Upper lobe of left lung (tissue), 6 donors: Measurements from ENCODE around the gene SPDYA. TPM values are rescaled to one million over a fixed set of nuclear protein-coding genes. Genes with fewer than 3 reads are reported as not detected.
"Not testable (repeated sequence)": the region's sequence is repeated elsewhere in the genome, so short reads cannot be mapped to it uniquely, and the experiment has no call there.

Source experiments
- ATAC-seq, 2 donors: fragments of 200-7000 bp; cut with Tn5 transposase; one replicate each; pipeline ENCODE4 v1.9.1; 2022; ENCODE audit warnings: mild to moderate bottlenecking in 2 of 2, moderate library complexity in 2 of 2; ENCODE audit not compliant: low FRiP score in 2 of 2
- DNase-seq, 2 donors: peaks; one replicate each; pipeline ENCODE4 v3.0.0-alpha.2; 2019 to 2020
- H3K27ac ChIP-seq, 4 donors: fragments of 200-600 bp; sonication (generic); one replicate each; pipeline ENCODE4 v1.5.1; 2016 to 2019
- H3K27me3 ChIP-seq, 4 donors: fragments of 200-600 bp; sonication (generic); one replicate each; pipeline ENCODE4 v1.5.1; 2017 to 2019
- H3K36me3 ChIP-seq, 4 donors: fragments of 200-600 bp; sonication (generic); one replicate each; pipeline ENCODE4 v1.5.1; 2016 to 2019
- H3K4me1 ChIP-seq, 4 donors: fragments of 200-600 bp; sonication (generic); one replicate each; pipeline ENCODE4 v1.5.1; 2018 to 2019
- H3K4me3 ChIP-seq, 4 donors: fragments of 200-600 bp; sonication (generic); one replicate each; pipeline ENCODE4 v1.5.1; 2017 to 2019; ENCODE audit warnings: mild to moderate bottlenecking in 2 of 4, moderate library complexity in 1 of 4
- H3K9me3 ChIP-seq, 4 donors: fragments of 200-600 bp; sonication (generic); one replicate each; pipeline ENCODE4 v1.5.1; 2018 to 2019
- CTCF ChIP-seq, 6 experiments: fragments of 450-650 bp in 4 of 6; fragments of 200-600 bp in 2 of 6; sonication (generic) in 2 of 6; IDR thresholded peaks; one replicate each; pipeline ENCODE4 v1.5.1; 2016 to 2019; ENCODE audit warnings: antibody characterized with exemption in 6 of 6
- EP300 ChIP-seq, 4 donors: sonication (generic); formaldehyde crosslinking; IDR thresholded peaks; one replicate each; pipeline ENCODE4 v1.5.1; 2017; ENCODE audit warnings: antibody characterized with exemption in 4 of 4, control low read depth in 2 of 4
- POLR2A ChIP-seq, 4 donors: fragments of 450-650 bp; IDR thresholded peaks; one replicate each; pipeline ENCODE4 v1.5.1; 2016 to 2017; ENCODE audit warnings: antibody characterized with exemption in 4 of 4, mild to moderate bottlenecking in 2 of 4
- POLR2AphosphoS5 ChIP-seq, 2 donors: sonication (generic); formaldehyde crosslinking; IDR thresholded peaks; one replicate each; pipeline ENCODE4 v1.5.1; 2017; ENCODE audit warnings: antibody characterized with exemption in 2 of 2
- WGBS, 2 donors: methylation state at CpG; one replicate each; pipeline ENCODE4 v1.1.5; 2017 to 2018; 5-methylcytosine and 5-hydroxymethylcytosine counted together
- total RNA-seq, 6 donors: library from RNA; depleted of rRNA in 4 of 6; stranded (reverse); fragments of >200 nt in 4 of 6; gene quantifications; one replicate each; pipeline versions ENCODE4 v1.1.0 to v1.2.1, GENCODE V29; 2016 to 2021
- donor health status: DM: no; HTN: no; CAD: no; lungs with moderate emphysema.
- donor health status: DM: no; HTN: yes; CAD: no; lungs with severe emphysema.

Gene SPDYA
- total RNA-seq, 6 donors from 2014 or later: 1.0 to 2.3 (median 1.6) TPM

DNA sequence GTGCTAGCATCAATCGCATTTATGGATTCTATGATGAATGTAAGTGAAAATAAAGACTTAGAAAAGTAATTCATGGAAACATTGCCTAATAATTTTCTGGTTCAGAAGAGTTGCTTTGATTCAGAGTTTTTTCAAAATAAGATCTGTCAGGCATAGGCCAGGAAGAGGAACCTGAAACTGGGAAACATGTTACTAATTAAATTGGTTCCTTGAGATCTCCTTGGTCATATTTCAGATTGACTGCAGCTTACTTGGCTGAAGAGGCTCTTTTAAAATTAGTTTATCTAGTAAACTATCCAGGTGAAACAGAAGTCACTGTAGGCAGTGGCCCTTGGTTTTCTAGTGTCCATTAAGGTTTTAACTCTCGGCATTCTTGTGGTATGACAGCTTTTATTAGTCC, 31.6 kb upstream of the SPDYA start:
- Histone ChIP-seq H3K27me3 (no peaks in the 10 kb centered on the region), H3K9me3 (no peaks in the 10 kb centered on the region), H3K4me3 (no peak overlapping the region), H3K36me3 (peaks cover 26 to 76% (median 39%) of the 10 kb centered on the region in 4 donors), H3K4me1 (peaks cover 7 to 15% (median 12%) of the 10 kb centered on the region in 4 donors), H3K27ac (no peak overlapping the region)
- no peak for TF ChIP-seq CTCF (IDR thresholded peaks at IDR 0.05)
- TF ChIP-seq EP300 (IDR thresholded peaks at IDR 0.05): no peak
- no peak for TF ChIP-seq POLR2A (IDR thresholded peaks at IDR 0.05)
- no peak for TF ChIP-seq POLR2AphosphoS5 (IDR thresholded peaks at IDR 0.05)
- DNase-seq (no peak), ATAC-seq (no peak)
- WGBS, 2 donors: 94 to 95% methylated on average over 2 of the region's 2 CpGs

- WGBS, 2 donors: 70 to 78% methylated on average over 2 of the region's 2 CpGs
- peaks cover 33 to 89% (median 50%) of the 10 kb centered on the region in 4 donors for H3K36me3 ChIP-seq
- H3K9me3 ChIP-seq: no peaks in the 10 kb centered on the region
- no peak overlapping the region for H3K27ac ChIP-seq
- no peak for DNase-seq
- TF ChIP-seq POLR2AphosphoS5 (IDR thresholded peaks at IDR 0.05): no peak
- no peak for TF ChIP-seq CTCF (IDR thresholded peaks at IDR 0.05)
- TF ChIP-seq EP300 (IDR thresholded peaks at IDR 0.05): no peak
- no peak for TF ChIP-seq POLR2A (IDR thresholded peaks at IDR 0.05)
- no peak overlapping the region for H3K4me3 ChIP-seq
- H3K4me1 ChIP-seq: peaks cover 0 to 7% (median 4%) of the 10 kb centered on the region in 4 donors
- ATAC-seq: no peak
- H3K27me3 ChIP-seq: no peaks in the 10 kb centered on the region
These were observed 30.1 kb upstream of the SPDYA start for GRCh38 chr2:28780496-28780895.

DNA sequence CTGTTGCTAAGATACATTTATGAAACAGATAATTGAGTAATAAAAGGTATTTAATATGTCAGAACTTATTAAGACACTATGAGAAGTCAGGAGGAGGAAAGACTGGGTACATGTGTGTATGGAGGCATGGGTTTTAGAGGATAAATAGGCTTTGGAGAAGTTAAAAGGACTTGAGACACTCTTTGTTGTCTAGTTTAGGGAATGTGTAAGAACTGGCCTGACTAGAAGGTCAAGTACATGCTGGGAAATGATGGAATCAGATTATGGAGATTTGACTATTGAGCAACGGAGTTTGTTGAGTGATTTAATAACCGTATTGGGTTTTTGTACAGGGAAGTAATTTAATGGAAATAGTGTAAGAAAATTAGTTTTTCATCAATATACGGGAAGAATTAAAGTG, 28.2 kb upstream of the SPDYA start:
- WGBS, 2 donors: 86 to 88% methylated on average over 3 of the region's 3 CpGs
- peaks cover 0 to 3% (median 0%) of the 10 kb centered on the region in 4 donors for H3K4me1 ChIP-seq
- H3K36me3 ChIP-seq: peaks cover 37 to 98% (median 64%) of the 10 kb centered on the region in 4 donors
- DNase-seq (no peak), ATAC-seq (no peak)
- no peak overlapping the region for H3K4me3 ChIP-seq
- H3K27ac ChIP-seq: no peak overlapping the region
- TF ChIP-seq EP300 (IDR thresholded peaks at IDR 0.05) (peak in 1 of 4 donors; percentile 39), CTCF (IDR thresholded peaks at IDR 0.05) (no peak)
- no peaks in the 10 kb centered on the region for H3K9me3 ChIP-seq
- H3K27me3 ChIP-seq: no peaks in the 10 kb centered on the region

- not testable (repeated sequence) for H3K4me1 ChIP-seq, ATAC-seq, H3K27ac ChIP-seq, H3K9me3 ChIP-seq, H3K4me3 ChIP-seq, H3K27me3 ChIP-seq, DNase-seq
- H3K36me3 ChIP-seq: peaks cover 34 to 98% (median 68%) of the 10 kb centered on the region in 4 donors
- WGBS, 2 donors: 90 to 94% methylated on average over 7 of the region's 7 CpGs
These were observed 26.1 kb upstream of the SPDYA start for GRCh38 chr2:28784570-28784969.

DNA sequence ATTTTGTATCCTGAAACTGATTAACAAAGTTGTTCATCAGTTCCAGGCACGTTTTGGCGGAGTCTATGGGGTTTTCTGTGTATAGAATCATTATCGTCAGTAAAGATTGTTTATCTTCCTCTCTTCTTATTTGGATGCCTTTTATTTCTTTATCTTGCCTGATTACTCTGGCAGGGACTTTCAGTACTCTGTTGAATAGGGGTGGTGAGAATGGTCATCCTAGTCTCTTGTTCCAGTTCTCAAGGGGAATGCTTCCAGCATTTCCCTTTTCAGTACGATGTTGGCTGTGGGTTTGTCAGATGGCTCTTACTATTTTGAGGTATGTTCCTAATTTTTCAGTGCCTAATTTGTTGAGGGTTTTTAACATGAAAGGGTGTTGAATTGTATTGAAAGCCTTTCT, 14.0 kb upstream of the SPDYA start:
- H3K4me3 ChIP-seq: no peak overlapping the region
- H3K27me3 ChIP-seq: no peaks in the 10 kb centered on the region
- no peaks in the 10 kb centered on the region for H3K9me3 ChIP-seq
- ATAC-seq (no peak), DNase-seq (no peak)
- no peak overlapping the region for H3K27ac ChIP-seq
- WGBS, 2 donors: 77 to 80% methylated on average over 4 of the region's 4 CpGs
- no peak for TF ChIP-seq CTCF (IDR thresholded peaks at IDR 0.05)
- no peak for TF ChIP-seq POLR2AphosphoS5 (IDR thresholded peaks at IDR 0.05)
- TF ChIP-seq EP300 (IDR thresholded peaks at IDR 0.05): no peak
- no peak for TF ChIP-seq POLR2A (IDR thresholded peaks at IDR 0.05)
- peaks cover 15 to 90% (median 34%) of the 10 kb centered on the region in 4 donors for H3K36me3 ChIP-seq
- peaks cover 0 to 5% (median 0%) of the 10 kb centered on the region in 4 donors for H3K4me1 ChIP-seq
